CD4-positive, alpha-beta T cell treated with Interferon alpha-2 for 1 hour (primary cell): ENCODE data around the gene AEBP1.

Experiments used
- DNase-seq, 2 donors: peaks; one replicate each; pipeline ENCODE4 v3.0.0-alpha.2; 2020 to 2022

The AEBP1 gene

DNA sequence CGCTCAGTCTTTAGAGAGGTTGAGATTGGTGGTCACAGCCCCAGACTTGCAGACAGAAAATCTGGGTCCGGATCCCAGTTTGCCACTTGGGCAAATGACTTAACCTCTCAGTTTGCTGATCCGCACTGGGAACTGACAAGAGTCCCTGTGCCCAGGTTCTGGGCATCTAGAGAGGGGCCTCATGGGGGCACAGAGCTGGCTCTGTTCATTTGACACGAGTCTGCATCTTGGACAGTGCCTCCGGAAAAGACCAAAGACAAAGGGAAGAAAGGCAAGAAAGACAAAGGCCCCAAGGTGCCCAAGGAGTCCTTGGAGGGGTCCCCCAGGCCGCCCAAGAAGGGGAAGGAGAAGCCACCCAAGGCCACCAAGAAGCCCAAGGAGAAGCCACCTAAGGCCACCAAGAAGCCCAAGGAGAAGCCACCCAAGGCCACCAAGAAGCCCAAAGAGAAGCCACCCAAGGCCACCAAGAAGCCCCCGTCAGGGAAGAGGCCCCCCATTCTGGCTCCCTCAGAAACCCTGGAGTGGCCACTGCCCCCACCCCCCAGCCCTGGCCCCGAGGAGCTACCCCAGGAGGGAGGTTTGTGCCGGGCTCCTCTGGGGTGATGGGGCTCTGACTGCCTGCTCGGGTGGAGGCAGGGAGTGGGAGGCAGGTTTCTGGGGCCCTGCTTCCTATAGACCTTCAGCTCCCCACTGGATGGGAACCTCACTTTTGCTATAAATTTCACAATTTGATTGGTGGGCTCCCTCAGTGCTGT is 2.3 kb downstream of the AEBP1 start:
- no peak for DNase-seq

GRCh38 chr7:44107116-44107960 is 3.2 kb downstream of the AEBP1 start:
- DNase-seq: no peak

DNA sequence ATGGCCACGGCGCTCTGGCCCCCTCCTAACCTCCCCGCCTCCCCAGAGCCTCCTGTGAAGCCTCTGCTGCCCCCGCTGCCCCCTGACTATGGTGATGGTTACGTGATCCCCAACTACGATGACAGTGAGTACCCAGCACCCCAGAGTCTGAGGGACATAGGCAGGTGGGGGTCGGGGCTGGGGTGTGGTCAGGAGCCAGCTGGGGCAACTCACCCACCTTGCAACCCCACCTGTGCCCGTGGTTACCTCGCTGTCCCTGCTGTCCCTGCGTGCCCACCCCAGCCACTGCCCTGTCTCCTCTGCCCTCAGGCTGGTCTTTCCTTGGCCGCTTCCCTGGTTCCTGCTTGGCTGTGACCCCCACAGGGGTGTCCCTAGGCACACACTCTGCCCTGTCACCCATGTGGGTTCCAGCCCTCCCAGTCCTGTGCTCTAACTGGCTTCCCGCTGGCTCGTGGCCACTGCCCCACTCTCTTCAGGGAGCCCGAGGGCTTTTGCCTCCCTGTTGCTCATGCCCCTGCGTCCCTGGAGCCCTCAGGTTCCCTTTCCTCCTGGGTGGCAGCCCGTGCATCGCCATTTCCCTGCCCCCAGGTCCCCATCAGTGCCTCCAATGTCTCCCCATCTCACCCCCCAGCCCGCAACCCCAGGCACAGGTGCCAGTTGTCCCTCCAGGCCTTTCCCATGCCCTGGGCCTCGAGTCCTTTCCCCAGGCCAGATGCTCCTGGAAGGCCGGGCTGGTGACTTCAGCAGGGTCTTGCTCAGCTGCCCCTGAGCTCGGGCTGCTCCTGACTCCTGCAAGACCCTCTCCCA is 4.0 kb downstream of the AEBP1 start:
- no peak for DNase-seq

DNA sequence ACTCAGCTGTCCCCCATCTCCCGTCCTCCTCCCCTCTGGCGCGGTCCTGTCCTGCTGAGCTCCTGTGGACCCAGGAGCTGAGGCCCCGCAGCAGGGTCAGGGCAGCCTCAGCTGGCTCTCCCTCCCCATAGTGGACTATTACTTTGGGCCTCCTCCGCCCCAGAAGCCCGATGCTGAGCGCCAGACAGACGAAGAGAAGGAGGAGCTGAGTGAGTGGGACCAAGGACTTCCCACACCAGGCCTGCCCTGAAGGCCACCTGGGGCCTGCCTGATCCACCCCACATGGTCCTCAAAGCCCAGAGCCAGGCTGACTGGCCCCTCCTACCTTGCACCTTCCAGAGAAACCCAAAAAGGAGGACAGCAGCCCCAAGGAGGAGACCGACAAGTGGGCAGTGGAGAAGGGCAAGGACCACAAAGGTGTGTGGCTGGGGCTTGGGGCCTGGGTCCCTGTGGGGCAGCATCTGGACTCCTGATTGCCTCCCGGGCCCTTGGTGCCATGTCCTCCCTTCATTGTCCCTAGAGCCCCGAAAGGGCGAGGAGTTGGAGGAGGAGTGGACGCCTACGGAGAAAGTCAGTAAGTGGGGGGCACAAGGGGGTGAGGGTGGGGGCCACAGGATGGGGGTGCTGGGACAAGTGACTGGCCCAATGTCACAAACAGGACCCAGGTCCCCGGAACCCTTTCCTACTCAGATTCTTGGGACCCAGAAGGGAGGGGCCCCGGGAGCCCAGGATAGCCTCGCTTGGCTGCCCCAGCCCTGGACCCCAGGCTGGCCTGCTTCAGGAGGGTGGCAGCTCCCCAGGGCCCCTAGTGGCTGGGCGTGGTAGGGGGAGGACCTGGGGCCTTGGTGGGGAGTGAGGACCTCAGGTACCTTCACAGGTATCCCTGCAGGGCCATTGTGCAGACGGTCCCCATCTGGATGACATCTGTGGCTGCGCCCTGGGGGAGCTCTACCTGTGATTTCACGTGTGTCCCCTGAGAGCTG is 4.9 kb downstream of the AEBP1 start:
- no peak for DNase-seq

DNA sequence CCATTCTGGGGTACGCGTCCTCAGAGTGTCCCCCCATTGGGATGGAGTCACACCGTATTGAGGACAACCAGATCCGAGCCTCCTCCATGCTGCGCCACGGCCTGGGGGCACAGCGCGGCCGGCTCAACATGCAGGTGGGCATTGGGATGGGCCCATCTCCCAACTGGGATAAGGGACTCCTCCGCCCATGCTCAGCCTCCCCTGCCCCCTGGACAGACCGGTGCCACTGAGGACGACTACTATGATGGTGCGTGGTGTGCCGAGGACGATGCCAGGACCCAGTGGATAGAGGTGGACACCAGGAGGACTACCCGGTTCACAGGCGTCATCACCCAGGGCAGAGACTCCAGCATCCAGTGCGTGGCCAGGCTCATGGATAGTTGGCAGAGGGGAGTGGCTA is 5.8 kb downstream of the AEBP1 start:
- no peak for DNase-seq

GRCh38 chr7:44110719-44111635 is 6.8 kb downstream of the AEBP1 start:
- DNase-seq: no peak

GRCh38 chr7:44111761-44112160 is 7.6 kb downstream of the AEBP1 start:
- DNase-seq: no peak

DNA sequence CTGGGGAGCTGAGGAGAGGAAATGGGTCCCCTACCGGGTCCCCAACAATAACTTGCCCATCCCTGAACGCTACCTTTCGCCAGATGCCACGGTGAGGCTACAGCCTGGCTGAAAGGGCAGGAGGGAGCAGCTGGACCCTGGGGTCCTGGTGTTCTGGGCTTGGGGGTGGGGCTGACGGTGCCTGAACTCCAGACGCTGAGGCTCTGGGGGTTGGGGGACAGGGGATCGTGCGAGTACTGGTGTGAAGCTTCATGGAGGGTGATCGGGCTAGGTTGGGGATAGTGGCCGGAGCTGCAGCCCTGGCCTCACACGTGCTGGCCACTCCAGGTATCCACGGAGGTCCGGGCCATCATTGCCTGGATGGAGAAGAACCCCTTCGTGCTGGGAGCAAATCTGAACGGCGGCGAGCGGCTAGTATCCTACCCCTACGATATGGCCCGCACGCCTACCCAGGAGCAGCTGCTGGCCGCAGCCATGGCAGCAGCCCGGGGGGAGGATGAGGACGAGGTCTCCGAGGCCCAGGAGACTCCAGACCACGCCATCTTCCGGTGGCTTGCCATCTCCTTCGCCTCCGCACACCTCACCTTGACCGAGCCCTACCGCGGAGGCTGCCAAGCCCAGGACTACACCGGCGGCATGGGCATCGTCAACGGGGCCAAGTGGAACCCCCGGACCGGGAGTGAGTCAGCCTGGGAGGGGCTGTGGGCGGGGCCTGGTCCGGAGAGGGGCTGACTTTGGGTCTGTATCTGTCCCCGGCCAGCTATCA is 8.3 kb downstream of the AEBP1 start:
- no peak for DNase-seq

- DNase-seq: no peak
Measured at GRCh38 chr7:44112997-44113763, 9.0 kb downstream of the AEBP1 start.

GRCh38 chr7:44113764-44114354 is 9.7 kb downstream of the AEBP1 start:
- no peak for DNase-seq

DNA sequence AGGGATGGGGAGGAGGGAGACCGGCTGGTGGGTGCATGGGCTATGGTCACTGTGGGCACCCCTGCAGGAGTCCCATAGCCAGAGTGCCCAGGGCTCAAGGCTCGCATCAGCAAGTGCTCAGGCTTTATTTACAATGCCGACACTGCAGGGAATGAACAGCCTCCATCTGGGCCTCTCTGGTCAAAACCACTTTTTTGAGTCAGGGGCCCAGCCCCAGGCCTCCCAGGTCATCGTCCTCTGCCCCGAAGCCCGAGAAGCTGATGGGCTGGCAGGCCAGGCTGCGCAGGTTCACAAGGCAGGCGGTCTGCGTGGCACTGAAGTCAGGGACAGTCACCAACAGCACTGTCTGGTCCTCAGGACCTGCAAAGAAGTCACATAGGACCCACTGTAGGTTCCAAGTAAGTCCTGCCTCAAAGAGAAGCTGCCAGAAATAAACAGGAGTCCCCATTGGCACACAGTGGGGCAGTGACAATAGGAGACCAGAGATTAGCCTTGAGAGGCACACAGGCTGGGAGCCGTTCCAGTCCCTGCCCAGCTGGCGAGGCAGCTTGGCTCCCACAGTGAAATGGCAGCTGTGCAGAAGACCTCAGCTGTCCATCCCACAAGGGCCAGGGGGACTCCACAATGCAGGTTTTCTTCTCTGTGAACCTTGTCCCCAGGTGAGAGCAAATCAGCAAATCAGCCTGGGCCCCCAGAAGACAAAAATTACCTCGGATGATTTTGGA is 10.6 kb downstream of the AEBP1 start:
- DNase-seq: no peak

- no peak for DNase-seq
Measured at GRCh38 chr7:44116087-44116788, 12.1 kb downstream of the AEBP1 start.

- no peak for DNase-seq
Measured at GRCh38 chr7:44116789-44117666, 12.9 kb downstream of the AEBP1 start.

DNA sequence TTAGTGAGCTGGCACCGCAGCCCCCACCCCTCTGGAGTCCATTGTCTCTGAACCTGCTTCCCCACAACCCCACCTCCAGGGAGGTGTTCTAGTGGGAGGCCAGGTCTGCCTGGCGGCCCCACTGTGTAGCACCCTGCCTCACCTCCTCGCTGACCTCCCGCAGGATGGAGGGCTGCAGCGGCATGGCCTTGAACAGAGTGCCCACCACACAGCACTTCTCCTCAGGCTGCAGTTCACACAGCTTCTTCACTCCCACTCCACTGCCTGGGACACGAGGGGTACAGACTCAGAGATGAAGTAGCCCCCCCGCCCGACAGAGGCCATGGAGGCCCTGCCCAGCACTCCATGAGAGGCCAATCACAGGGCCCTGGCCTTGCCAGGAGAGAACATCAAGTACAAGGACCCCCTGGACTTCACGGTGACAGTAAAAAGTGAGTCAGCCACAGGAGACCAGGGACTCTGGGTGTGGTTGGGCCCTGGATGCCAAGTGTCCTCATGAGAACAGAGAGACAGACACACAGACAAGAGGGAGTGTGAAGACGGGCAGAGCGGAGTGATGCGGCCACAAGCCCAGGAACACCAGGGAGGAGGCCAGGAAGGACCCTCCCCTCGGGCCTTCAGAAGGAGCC is 13.8 kb downstream of the AEBP1 start:
- no peak for DNase-seq

- DNase-seq: no peak
Measured at GRCh38 chr7:44119829-44120380, 15.8 kb downstream of the AEBP1 start.

GRCh38 chr7:44120395-44120794 is 16.2 kb downstream of the AEBP1 start:
- no peak for DNase-seq
